NCI-H2081 treated with DMSO at 0.1 percent for 48 hours (cell line): Measurements from ENCODE around the gene TPRG1.
"Not testable (repeated sequence)": the region's sequence is repeated elsewhere in the genome, so short reads cannot be mapped to it uniquely, and the experiment has no call there.

Experiments used
- DNase-seq: peaks from one replicate; lab custom pipeline; 2025; lab: John Stamatoyannopoulos, UW

Gene TPRG1

GRCh38 chr3:189312866-189313265 lies 141.1 kb downstream of the TPRG1 start:
- DNase-seq = no peak

DNA sequence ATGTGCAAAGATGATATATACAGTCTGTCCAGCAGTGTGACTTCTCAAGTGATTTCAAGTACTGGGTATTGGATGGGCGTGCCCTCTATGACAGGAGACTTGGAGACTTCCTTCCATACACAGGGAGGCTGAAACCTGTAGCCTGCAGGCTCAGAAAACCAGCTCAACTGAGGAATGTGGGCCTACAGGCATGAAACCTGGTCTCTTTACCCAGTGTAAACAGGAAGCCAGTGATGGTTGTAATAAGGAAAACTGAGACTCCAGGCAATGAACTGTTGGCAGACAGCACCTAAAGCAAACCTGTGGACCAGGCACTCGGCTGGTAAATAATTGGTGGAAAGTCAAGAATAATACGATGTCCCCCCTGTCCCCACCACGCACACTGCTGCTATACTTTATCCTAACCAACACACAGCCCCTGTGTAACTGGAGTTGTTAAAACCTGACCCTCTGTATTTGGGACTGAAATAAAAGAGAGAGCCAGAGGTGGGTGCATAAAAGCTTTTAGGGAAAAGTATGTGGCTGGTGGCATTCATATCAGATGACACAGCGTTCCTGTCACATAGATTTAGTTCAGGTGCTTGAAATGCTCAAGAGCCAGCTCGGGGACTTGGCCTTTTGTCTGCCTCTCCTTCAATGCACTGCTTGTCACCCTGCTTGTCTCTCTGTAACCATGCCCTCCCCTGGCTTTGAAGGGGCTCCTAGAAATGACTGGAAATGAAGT lies 144.7 kb downstream of the TPRG1 start:
- DNase-seq = peak; percentile 84

DNA sequence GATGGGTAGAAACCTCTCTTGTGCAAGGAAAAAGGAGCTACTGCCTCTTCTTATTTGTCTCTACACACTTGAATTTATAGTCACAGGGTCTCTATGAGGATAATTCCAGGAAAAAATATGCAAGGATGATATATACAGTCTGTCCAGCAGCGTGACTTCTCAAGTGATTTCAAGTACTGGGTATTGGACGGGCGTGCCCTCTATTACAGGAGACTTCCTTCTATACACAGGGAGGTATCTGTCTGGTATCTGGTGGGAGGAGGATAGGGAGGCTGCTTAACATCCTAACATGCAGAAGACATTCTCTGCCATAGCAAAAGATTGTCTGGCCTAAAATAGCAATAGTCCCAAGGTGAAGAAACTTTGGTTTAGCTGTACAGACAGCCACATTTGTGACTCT lies 146.1 kb downstream of the TPRG1 start:
- no peak for DNase-seq

GRCh38 chr3:189320511-189320910 lies 148.7 kb downstream of the TPRG1 start:
- DNase-seq = no peak

- no peak for DNase-seq
These were observed 150.6 kb downstream of the TPRG1 start for GRCh38 chr3:189322339-189322738.

DNA sequence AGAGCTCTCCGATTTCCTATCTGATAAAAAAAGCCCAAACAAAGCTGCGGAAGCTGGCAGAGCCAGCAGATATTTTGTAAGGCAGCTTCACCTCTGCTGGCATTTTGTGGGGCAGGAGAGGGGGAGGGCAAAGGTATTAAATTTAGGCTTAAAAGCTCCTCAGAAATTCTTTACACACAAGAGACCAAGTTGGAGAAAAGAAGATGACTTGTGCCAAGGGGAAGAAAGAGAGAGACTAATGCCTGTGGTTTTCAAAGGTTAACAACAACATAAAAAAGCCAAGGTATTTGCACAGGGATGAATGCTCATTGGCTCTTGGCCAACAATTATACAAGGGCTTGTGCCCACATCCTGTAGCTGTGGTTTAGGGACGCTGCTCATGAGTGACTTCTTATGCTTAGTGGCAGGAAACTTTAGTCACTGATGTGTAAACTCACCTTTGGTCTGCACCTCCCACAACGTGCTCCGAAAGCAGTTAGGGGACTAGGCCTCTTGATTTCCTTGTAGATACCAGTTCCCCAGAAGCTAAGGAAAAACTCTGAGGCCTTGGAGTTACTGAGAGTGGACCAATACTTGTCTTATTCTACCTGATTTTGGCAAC lies 152.9 kb downstream of the TPRG1 start:
- DNase-seq = peak; percentile 81

DNA sequence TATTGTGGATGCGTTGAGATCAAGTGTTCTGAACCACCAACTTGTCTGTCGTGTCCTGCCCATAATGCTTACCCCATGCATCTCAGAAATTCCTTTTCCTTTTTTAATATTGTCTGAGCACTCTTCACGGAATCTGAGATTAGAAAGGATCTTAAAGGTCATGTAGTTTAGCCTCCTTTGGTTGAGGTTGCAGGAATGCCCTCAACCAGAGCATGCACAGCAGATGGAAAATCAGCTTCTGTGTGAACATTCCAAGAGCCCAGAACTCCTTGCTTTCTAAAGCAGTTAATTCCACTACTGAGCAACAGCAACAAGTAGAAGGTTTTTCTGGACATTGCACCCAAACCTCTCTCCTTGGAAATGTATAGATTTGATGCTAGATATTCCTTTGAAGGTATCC lies 153.7 kb downstream of the TPRG1 start:
- DNase-seq = no peak

GRCh38 chr3:189329630-189330029 lies 157.9 kb downstream of the TPRG1 start:
- not testable (repeated sequence) for DNase-seq

GRCh38 chr3:189330066-189330465 lies 158.3 kb downstream of the TPRG1 start:
- DNase-seq = no peak

DNA sequence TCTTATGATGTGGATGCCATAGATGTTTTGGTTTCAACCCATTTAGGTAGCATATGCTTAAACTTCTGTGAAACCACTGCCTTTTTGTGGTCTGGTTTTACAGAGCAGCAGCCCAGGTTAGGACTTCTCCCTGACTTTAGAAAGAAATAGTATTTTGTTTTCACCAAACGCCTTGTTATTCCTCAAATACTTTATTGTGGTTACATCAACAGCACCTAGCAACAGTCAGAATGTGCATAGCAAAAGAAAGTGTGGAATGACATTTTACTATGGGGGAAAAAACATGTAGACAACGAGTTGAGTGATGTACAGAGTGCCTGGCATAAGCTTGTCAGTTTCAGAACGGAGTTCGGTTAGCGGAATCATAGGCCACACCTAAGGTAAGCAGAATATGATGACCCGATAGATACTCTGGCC lies 159.2 kb downstream of the TPRG1 start:
- no peak for DNase-seq

- no peak for DNase-seq
These were observed 162.5 kb downstream of the TPRG1 start for GRCh38 chr3:189334064-189334920.

- DNase-seq = no peak
These were observed 165.9 kb downstream of the TPRG1 start for GRCh38 chr3:189337673-189338091.

DNA sequence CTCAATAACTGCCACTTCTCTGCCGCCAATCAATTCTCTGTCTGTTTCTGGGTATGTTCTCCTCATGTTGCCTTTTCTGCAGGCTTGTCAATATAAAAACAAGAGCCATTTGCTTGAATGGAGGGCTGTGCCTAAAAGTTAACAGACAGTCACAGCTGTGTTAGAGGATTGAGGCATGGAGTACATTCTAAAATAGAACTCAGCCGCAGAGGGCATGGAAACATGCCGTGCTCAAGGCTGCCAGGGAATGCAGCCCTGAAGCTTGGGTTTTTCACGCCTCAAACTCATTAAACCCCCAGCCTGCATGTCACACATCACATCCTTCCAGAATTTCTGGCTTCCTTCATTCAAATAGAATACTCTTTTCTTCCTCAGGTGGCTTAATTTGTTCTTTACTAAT lies 166.6 kb downstream of the TPRG1 start:
- DNase-seq = no peak

DNA sequence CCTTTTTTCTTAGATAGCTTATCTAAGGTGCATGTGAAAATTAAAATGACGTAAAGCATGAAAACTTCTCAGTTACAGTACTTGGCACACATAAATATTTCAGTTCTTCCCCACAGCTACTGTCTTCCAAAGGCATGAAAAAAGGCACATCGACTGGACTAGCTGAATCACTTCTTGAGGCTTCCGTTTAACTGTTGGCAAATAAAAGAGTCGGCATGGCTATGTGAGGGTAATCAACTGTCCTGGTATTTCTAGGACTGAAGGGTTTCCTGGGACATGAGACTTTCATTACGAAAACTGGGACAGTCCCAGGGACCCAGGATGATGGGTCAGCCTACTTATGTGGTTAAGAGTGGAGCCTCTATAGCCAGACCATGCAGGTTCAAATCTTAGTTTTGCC lies 168.2 kb downstream of the TPRG1 start:
- DNase-seq = no peak

- DNase-seq = no peak
These were observed 169.1 kb downstream of the TPRG1 start for GRCh38 chr3:189340680-189341460.

- no peak for DNase-seq
These were observed 171.0 kb downstream of the TPRG1 start for GRCh38 chr3:189342811-189343210.

- no peak for DNase-seq
These were observed 173.2 kb downstream of the TPRG1 start for GRCh38 chr3:189344996-189345395.

DNA sequence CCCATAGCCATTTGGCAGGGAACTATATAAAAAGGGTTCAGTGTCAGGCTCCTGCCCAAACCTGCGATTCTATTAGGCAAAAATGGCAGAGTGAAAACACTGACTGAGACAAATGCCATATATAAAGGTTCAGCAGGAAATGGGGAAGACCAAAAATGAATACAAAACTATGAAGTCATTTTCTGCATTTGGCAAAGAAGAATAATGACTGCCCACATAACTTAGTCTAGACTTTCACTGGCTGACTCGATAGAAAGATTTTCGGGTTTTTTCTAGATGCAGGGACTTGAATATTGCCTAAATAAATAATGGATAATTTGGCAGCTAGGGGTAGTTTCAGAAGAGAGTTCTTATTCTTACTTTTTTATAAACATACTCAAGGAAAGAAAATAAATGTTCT lies 178.0 kb downstream of the TPRG1 start:
- DNase-seq = no peak

GRCh38 chr3:189353318-189353965 lies 181.7 kb downstream of the TPRG1 start:
- DNase-seq = no peak

DNA sequence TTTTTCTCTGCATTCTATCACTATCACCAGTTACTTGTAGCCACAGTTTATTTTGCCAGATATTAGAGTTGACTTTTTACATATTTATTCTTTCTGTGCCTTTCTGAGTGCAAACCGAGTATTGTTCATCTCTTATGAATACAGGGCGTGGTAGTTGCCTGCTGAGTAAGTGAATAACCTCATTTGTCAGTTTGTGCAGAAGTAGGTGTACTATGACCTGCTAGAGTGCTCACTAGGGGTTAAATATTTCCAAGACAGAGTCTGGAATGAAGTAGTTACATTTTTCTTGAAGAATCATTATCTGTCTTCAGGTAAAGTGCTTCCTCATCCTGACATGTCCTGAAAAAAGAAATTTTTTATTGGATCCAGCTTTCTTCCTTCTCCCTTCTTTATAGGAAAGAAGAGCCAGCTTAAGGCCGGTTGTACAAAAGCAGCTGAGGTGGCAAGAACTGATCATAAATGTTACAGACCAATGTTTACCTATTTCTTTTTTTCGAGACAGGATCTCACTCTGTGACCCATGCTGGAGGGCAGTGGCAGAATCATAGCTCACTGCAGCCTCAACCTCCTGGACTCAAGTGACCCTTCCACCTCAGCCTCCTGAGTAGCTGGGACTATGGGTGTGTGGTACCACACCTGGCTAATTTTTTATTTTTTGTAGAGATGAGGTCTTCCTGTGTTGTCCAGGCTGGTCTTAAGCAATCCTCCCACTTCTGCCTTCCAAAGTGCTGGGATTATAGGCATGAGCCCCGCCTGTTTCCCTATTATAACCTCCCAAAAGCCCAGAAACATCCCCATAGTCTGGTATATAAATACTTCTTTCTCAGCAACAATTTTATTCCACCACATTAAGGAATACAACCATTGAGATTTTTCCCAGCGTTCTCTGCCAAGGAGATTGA lies 182.5 kb downstream of the TPRG1 start:
- no peak for DNase-seq

GRCh38 chr3:189355115-189355480 lies 183.3 kb downstream of the TPRG1 start:
- no peak for DNase-seq
